HepG2 (cell line): ENCODE results near the gene HNRNPAB. TPM values are rescaled to one million over a fixed set of nuclear protein-coding genes. Genes with fewer than 3 reads are reported as not detected.

Experiments
- CREB3 ChIP-seq: sonication (generic); formaldehyde crosslinking; IDR thresholded peaks from 2 replicates; pipeline ENCODE4 v1.5.0; 2020; ENCODE audit warnings: missing genetic modification reagents
- CSRNP1 ChIP-seq: sonication (generic); formaldehyde crosslinking; IDR thresholded peaks from 2 replicates; pipeline ENCODE4 v1.8.1; 2023; ENCODE audit warnings: mild to moderate bottlenecking, missing genetic modification reagents
- CTCF ChIP-seq: sonication (generic); formaldehyde crosslinking; IDR thresholded peaks from 2 replicates; pipeline ENCODE4 v1.5.0; 2020; ENCODE audit warnings: mild to moderate bottlenecking, missing genetic modification reagents, moderate library complexity
- FOXA3 ChIP-seq: IDR thresholded peaks from 2 replicates; pipeline ENCODE4 v1.6.1; 2016; ENCODE audit warnings: missing genetic modification reagents, missing compliant biosample characterization
- GABPA ChIP-seq, 2 experiments: IDR thresholded peaks; 2 replicates each; pipeline ENCODE4 v1.6.1; 2011 to 2016; ENCODE audit warnings: low read depth in 2 of 2, low read length in 1 of 2, missing biosample characterization in 1 of 2, missing genetic modification characterization in 1 of 2
- JUNB ChIP-seq: sonication (generic); formaldehyde crosslinking; IDR thresholded peaks from 2 replicates; pipeline ENCODE4 v1.8.0; 2022; ENCODE audit warnings: missing genetic modification reagents, mild to moderate bottlenecking, borderline replicate concordance
- KLF15 ChIP-seq: sonication (generic); formaldehyde crosslinking; IDR thresholded peaks from 2 replicates; pipeline ENCODE4 v1.8.1; 2023; ENCODE audit warnings: borderline replicate concordance, mild to moderate bottlenecking, inconsistent platforms, missing genetic modification reagents, mixed read lengths
- MEF2D ChIP-seq: sonication (generic); formaldehyde crosslinking; IDR thresholded peaks from 2 replicates; pipeline ENCODE4 v1.5.1; 2020; ENCODE audit warnings: mild to moderate bottlenecking, missing genetic modification reagents
- MXD3 ChIP-seq: IDR thresholded peaks from 2 replicates; pipeline ENCODE4 v1.6.1; 2016; ENCODE audit warnings: mild to moderate bottlenecking, missing biosample characterization, missing genetic modification reagents
- NFE2L1 ChIP-seq: sonication (generic); formaldehyde crosslinking; IDR thresholded peaks from 2 replicates; pipeline ENCODE4 v1.4.0; 2020; ENCODE audit warnings: missing genetic modification reagents, mild to moderate bottlenecking, borderline replicate concordance
- NFKB2 ChIP-seq: sonication (generic); formaldehyde crosslinking; IDR thresholded peaks from 2 replicates; pipeline ENCODE4 v1.4.0; 2020; ENCODE audit warnings: missing genetic modification reagents, borderline replicate concordance
- PAX8 ChIP-seq: sonication (generic); formaldehyde crosslinking; IDR thresholded peaks from 2 replicates; pipeline ENCODE4 v1.8.0; 2022; ENCODE audit warnings: mild to moderate bottlenecking, missing genetic modification reagents, borderline replicate concordance
- PHF8 ChIP-seq: sonication (generic); formaldehyde crosslinking; IDR thresholded peaks from 2 replicates; pipeline ENCODE4 v1.5.0; 2020; ENCODE audit warnings: missing genetic modification reagents
- RAD21 ChIP-seq: fragments of 450-650 bp; formaldehyde crosslinking; IDR thresholded peaks from 2 replicates; pipeline ENCODE4 v1.5.0; 2020; ENCODE audit warnings: mild to moderate bottlenecking
- SAP130 ChIP-seq: IDR thresholded peaks from 2 replicates; pipeline ENCODE4 v1.6.1; 2016; ENCODE audit warnings: low read depth
- SIN3A ChIP-seq: IDR thresholded peaks from 2 replicates; pipeline ENCODE4 v1.6.1; 2011; ENCODE audit warnings: low read depth, mild to moderate bottlenecking, control low read depth, low read length, borderline replicate concordance
- SRSF9 ChIP-seq: fragments of 200-400 bp; formaldehyde crosslinking; IDR thresholded peaks from 2 replicates; pipeline ENCODE4 v1.6.1; 2018; ENCODE audit warnings: borderline replicate concordance, mild to moderate bottlenecking, low read depth, low read length; ENCODE audit not compliant: insufficient read depth, poor library complexity, severe bottlenecking
- STAG1 ChIP-seq: sonication (generic); formaldehyde crosslinking; IDR thresholded peaks from 2 replicates; pipeline ENCODE4 v1.4.0; 2020; ENCODE audit warnings: missing genetic modification reagents
- SUZ12 ChIP-seq: fragments of 150-350 bp; IDR thresholded peaks from 2 replicates; pipeline ENCODE4 v1.6.1; 2014; ENCODE audit warnings: low read depth, low read length
- TCF12 ChIP-seq, 2 experiments: fragments of 450-650 bp in 1 of 2; sonication (generic) in 1 of 2; formaldehyde crosslinking in 1 of 2; IDR thresholded peaks; 2 replicates each; pipeline versions ENCODE4 v1.6.1 to v1.8.0; 2017 to 2022; ENCODE audit warnings: antibody characterized with exemption in 1 of 2, mild to moderate bottlenecking in 1 of 2, missing genetic modification reagents in 1 of 2, moderate library complexity in 1 of 2
- ZC3H4 ChIP-seq: sonication (generic); formaldehyde crosslinking; IDR thresholded peaks from 2 replicates; pipeline ENCODE4 v1.4.0; 2020; ENCODE audit warnings: missing genetic modification reagents, borderline replicate concordance
- ZNF331 ChIP-seq: sonication (generic); formaldehyde crosslinking; IDR thresholded peaks from 2 replicates; pipeline ENCODE4 v1.4.0; 2020; ENCODE audit warnings: missing genetic modification reagents
- ZNF501 ChIP-seq: sonication (generic); formaldehyde crosslinking; IDR thresholded peaks from 2 replicates; pipeline ENCODE4 v1.5.1; 2020; ENCODE audit warnings: mild to moderate bottlenecking, moderate library complexity, missing genetic modification reagents
- ZNF546 ChIP-seq: sonication (generic); formaldehyde crosslinking; conservative IDR thresholded peaks from 2 replicates; pipeline ENCODE4 v1.8.1; 2023; ENCODE audit warnings: mild to moderate bottlenecking, missing genetic modification reagents
- ZNF782 ChIP-seq: sonication (generic); formaldehyde crosslinking; IDR thresholded peaks from 2 replicates; pipeline ENCODE4 v1.4.0; 2020; ENCODE audit warnings: missing genetic modification reagents, mild to moderate bottlenecking, borderline replicate concordance
- polyA plus RNA-seq, 8 experiments: library from polyadenylated mRNA; depleted of rRNA in 3 of 8; stranded (reverse) in 7 of 8; unstranded in 1 of 8; fragments of >200 nt; fragmentation: Illumina TruSeq in 4 of 8; extraction: Trizol in 4 of 8; gene quantifications; 2 replicates each; pipeline versions ENCODE4 v1.2.1 to v1.2.3, GENCODE V29; 2011 to 2016; ENCODE audit warnings: low read depth in 4 of 8, missing spikeins in 1 of 8, mixed read lengths in 1 of 8; ENCODE audit not compliant: insufficient read depth in 1 of 8
- total RNA-seq, 5 experiments: library from RNA; depleted of rRNA; stranded (reverse); fragments of >200 nt; fragmentation: Illumina TruSeq; extraction: Trizol; gene quantifications; 2 replicates each; pipeline ENCODE4 v1.2.3, GENCODE V29; 2016; ENCODE audit warnings: low read depth in 1 of 5

The HNRNPAB gene
- total and polyA plus RNA-seq, 2 of the 13 experiments (the other 11 are each of a cell fraction or from before 2014, with no cell fraction given) = 62.6 to 111 TPM

- no peak for TF ChIP-seq CREB3 (CRISPR knock-in tag)
- TF ChIP-seq MEF2D = no peak
- TF ChIP-seq PHF8 (CRISPR knock-in tag) = 0 out of 2 replicates have a peak, but pooled peaks have one; percentile 36
- TF ChIP-seq CTCF (CRISPR knock-in tag) = peak; percentile 98
- TF ChIP-seq MXD3 (CRISPR knock-in tag) = no peak
- TF ChIP-seq SAP130 (CRISPR knock-in tag) = peak; percentile 32; the same call in 1 of the 2 replicates
- no peak for TF ChIP-seq NFE2L1 (CRISPR knock-in tag)
- TF ChIP-seq SUZ12 = no peak
- TF ChIP-seq KLF15 (CRISPR knock-in tag) = no peak
- no peak for TF ChIP-seq CSRNP1 (CRISPR knock-in tag)
- TF ChIP-seq JUNB (CRISPR knock-in tag) = no peak
- TF ChIP-seq NFKB2 (CRISPR knock-in tag) = no peak
- 0 out of 2 replicates have a peak, but pooled peaks have one; percentile 8 for TF ChIP-seq FOXA3 (CRISPR knock-in tag)
- peak; percentile 28; the same call in 1 of the 2 replicates for TF ChIP-seq ZNF501 (CRISPR knock-in tag)
- no peak for TF ChIP-seq ZNF782
- TF ChIP-seq STAG1 (CRISPR knock-in tag) = peak; percentile 94
- no peak for TF ChIP-seq PAX8 (CRISPR knock-in tag)
- TF ChIP-seq ZC3H4 (CRISPR knock-in tag) = no peak
- TF ChIP-seq ZNF546 (CRISPR knock-in tag) = no peak
- TF ChIP-seq GABPA (IDR thresholded peaks at IDR 0.05; ENCODE audit: low read depth, low read length) = no peak
- no peak for TF ChIP-seq GABPA (CRISPR knock-in tag; IDR thresholded peaks at IDR 0.05; ENCODE audit: low read depth)
- no peak for TF ChIP-seq SRSF9
- TF ChIP-seq TCF12 (IDR thresholded peaks at IDR 0.05) = no peak
- no peak for TF ChIP-seq TCF12 (CRISPR knock-in tag; IDR thresholded peaks at IDR 0.05)
- TF ChIP-seq SIN3A = no peak
- TF ChIP-seq ZNF331 = no peak
- TF ChIP-seq RAD21 = peak; percentile 95
Measured at GRCh38 chr5:178163772-178164735, 40.3 kb upstream of the HNRNPAB start (continued).
